Trophoblast cell (in vitro differentiated cells and primary cell): ENCODE measurements around the gene FAM118B.
"Not testable (repeated sequence)": the region's sequence is repeated elsewhere in the genome, so short reads cannot be mapped to it uniquely, and the experiment has no call there.

ENCODE experiments used
- DNase-seq, 2 donors: peaks; one replicate each; pipeline ENCODE4 v3.0.0-alpha.2; 2016
- H2AFZ ChIP-seq: 2 replicates; pipeline ENCODE4 v1.6.1; 2013; ENCODE audit warnings: low read length, moderate library complexity, mild to moderate bottlenecking; ENCODE audit not compliant: insufficient read depth, poor library complexity
- H2AK5ac ChIP-seq: 2 replicates; pipeline ENCODE4 v1.6.1; 2013; ENCODE audit warnings: mild to moderate bottlenecking, low read length
- H2BK120ac ChIP-seq: 2 replicates; pipeline ENCODE4 v1.6.1; 2013; ENCODE audit warnings: low read length, mild to moderate bottlenecking, moderate library complexity; ENCODE audit not compliant: insufficient read depth, poor library complexity
- H2BK12ac ChIP-seq: 2 replicates; pipeline ENCODE4 v1.6.1; 2013; ENCODE audit warnings: mild to moderate bottlenecking, low read length, moderate library complexity
- H2BK5ac ChIP-seq: 2 replicates; pipeline ENCODE4 v1.6.1; 2013; ENCODE audit warnings: low read length, low read depth, moderate library complexity, mild to moderate bottlenecking; ENCODE audit not compliant: poor library complexity
- H3K14ac ChIP-seq: 2 replicates; pipeline ENCODE4 v1.6.1; 2013; ENCODE audit warnings: mild to moderate bottlenecking, low read length
- H3K18ac ChIP-seq: 2 replicates; pipeline ENCODE4 v1.6.1; 2013; ENCODE audit warnings: mild to moderate bottlenecking, low read length
- H3K23ac ChIP-seq: 2 replicates; pipeline ENCODE4 v1.6.1; 2013; ENCODE audit warnings: low read length
- H3K27ac ChIP-seq: 2 replicates; pipeline ENCODE4 v1.5.1; 2013; ENCODE audit warnings: low read depth, mild to moderate bottlenecking, inconsistent platforms, low read length, moderate library complexity
- H3K27me3 ChIP-seq: 2 replicates; pipeline ENCODE4 v1.6.1; 2013; ENCODE audit warnings: inconsistent platforms, mild to moderate bottlenecking, low read length, moderate library complexity; ENCODE audit not compliant: insufficient read depth
- H3K36me3 ChIP-seq, 2 experiments: 1 replicate in 1 of 2; 2 replicates in 1 of 2; pipeline ENCODE4 v1.6.1; 2013; ENCODE audit warnings: low read length in 2 of 2, mild to moderate bottlenecking in 2 of 2, moderate library complexity in 1 of 2; ENCODE audit not compliant: insufficient read depth in 2 of 2, control insufficient read depth in 1 of 2
- H3K4ac ChIP-seq: 2 replicates; pipeline ENCODE4 v1.6.1; 2013; ENCODE audit warnings: low read depth, mild to moderate bottlenecking, low read length, moderate library complexity
- H3K4me1 ChIP-seq, 2 experiments: 1 replicate in 1 of 2; 2 replicates in 1 of 2; pipeline ENCODE4 v1.6.1; 2013; ENCODE audit warnings: low read length in 2 of 2, mild to moderate bottlenecking in 2 of 2, moderate library complexity in 1 of 2; ENCODE audit not compliant: insufficient read depth in 2 of 2, control insufficient read depth in 1 of 2
- H3K4me2 ChIP-seq: 2 replicates; pipeline ENCODE4 v1.6.1; 2013; ENCODE audit warnings: inconsistent platforms, mild to moderate bottlenecking, low read length, moderate library complexity
- H3K4me3 ChIP-seq: 2 replicates; pipeline ENCODE4 v1.5.1; 2013; ENCODE audit warnings: mild to moderate bottlenecking, low read depth, low read length, inconsistent platforms
- H3K79me1 ChIP-seq: one replicate; pipeline ENCODE4 v1.6.1; 2013; ENCODE audit warnings: low read length
- H3K79me2 ChIP-seq: 2 replicates; pipeline ENCODE4 v1.6.1; 2013; ENCODE audit warnings: low read length, mild to moderate bottlenecking; ENCODE audit not compliant: control insufficient read depth, insufficient read depth, poor library complexity
- H3K9ac ChIP-seq: 2 replicates; pipeline ENCODE4 v1.6.1; 2013; ENCODE audit warnings: mild to moderate bottlenecking, low read length
- H3K9me3 ChIP-seq: 2 replicates; pipeline ENCODE4 v1.6.1; 2013; ENCODE audit warnings: low read depth, mild to moderate bottlenecking, control low read depth, inconsistent platforms, low read length; ENCODE audit not compliant: insufficient read depth
- H4K12ac ChIP-seq: 2 replicates; pipeline ENCODE4 v1.6.1; 2013; ENCODE audit warnings: low read depth, mild to moderate bottlenecking, low read length, moderate library complexity
- H4K8ac ChIP-seq: 2 replicates; pipeline ENCODE4 v1.6.1; 2013; ENCODE audit warnings: low read depth, mild to moderate bottlenecking, low read length, moderate library complexity
- H4K91ac ChIP-seq: one replicate; pipeline ENCODE4 v1.6.1; 2013; ENCODE audit warnings: low read depth, mild to moderate bottlenecking, low read length, moderate library complexity
- WGBS: extraction: QIAGEN DNeasy Blood & Tissue Kit; methylation state at CpG from one replicate; pipeline ENCODE4 v1.1.7; 2013; ENCODE audit warnings: missing lambda C conversion rate; ENCODE audit not compliant: insufficient read length, insufficient coverage; ENCODE audit errors: extremely low coverage; 5-methylcytosine and 5-hydroxymethylcytosine counted together

FAM118B gene

GRCh38 chr11:126253265-126253664 is 41.7 kb downstream of the FAM118B start:
- Histone ChIP-seq H3K4me3 (no peak overlapping the region), H3K36me3 (peaks cover 8 to 23% of the 10 kb centered on the region in 2 experiments), H3K9ac (no peak overlapping the region), H3K79me1 (no peaks in the 10 kb centered on the region), H3K27me3 (no peaks in the 10 kb centered on the region), H4K8ac (no peak overlapping the region), H3K4ac (no peak overlapping the region), H4K91ac (no peak overlapping the region), H3K9me3 (no peaks in the 10 kb centered on the region), H3K14ac (no peak overlapping the region), H4K12ac (no peak overlapping the region), H2BK5ac (no peak overlapping the region), H3K79me2 (no peaks in the 10 kb centered on the region), H3K23ac (no peak overlapping the region), H2AK5ac (no peak overlapping the region), H2BK120ac (no peak overlapping the region), H3K4me1 (no peaks in the 10 kb centered on the region), H2AFZ (no peak overlapping the region), H3K4me2 (no peak overlapping the region), H2BK12ac (no peak overlapping the region), H3K18ac (no peak overlapping the region), H3K27ac (no peak overlapping the region)
- peak in 1 of 2 donors; percentile 52 for DNase-seq
- no CpG with 5 or more reads among the region's 4 CpGs for WGBS

- H3K79me2 ChIP-seq = no peaks in the 10 kb centered on the region
- no peak overlapping the region for H4K12ac ChIP-seq
- H3K9ac ChIP-seq = no peak overlapping the region
- no peak for DNase-seq
- H3K14ac ChIP-seq = no peak overlapping the region
- no peaks in the 10 kb centered on the region for H3K9me3 ChIP-seq
- H2BK5ac ChIP-seq = no peak overlapping the region
- H3K4me3 ChIP-seq = no peak overlapping the region
- no peak overlapping the region for H2AFZ ChIP-seq
- no peak overlapping the region for H3K27ac ChIP-seq
- H3K27me3 ChIP-seq = no peaks in the 10 kb centered on the region
- H3K4me2 ChIP-seq = no peak overlapping the region
- no CpG with 5 or more reads among the region's 1 CpG for WGBS
- peaks cover 8 to 23% of the 10 kb centered on the region in 2 experiments for H3K36me3 ChIP-seq
- no peaks in the 10 kb centered on the region for H3K4me1 ChIP-seq
- H4K91ac ChIP-seq = no peak overlapping the region
- H4K8ac ChIP-seq = no peak overlapping the region
- H3K23ac ChIP-seq = no peak overlapping the region
- H2BK120ac ChIP-seq = no peak overlapping the region
- no peaks in the 10 kb centered on the region for H3K79me1 ChIP-seq
- H2AK5ac ChIP-seq = no peak overlapping the region
- H3K18ac ChIP-seq = no peak overlapping the region
- no peak overlapping the region for H3K4ac ChIP-seq
- H2BK12ac ChIP-seq = no peak overlapping the region
Measured at GRCh38 chr11:126254819-126255218, 43.2 kb downstream of the FAM118B start.

- not testable (repeated sequence) for H3K4ac ChIP-seq, H3K23ac ChIP-seq, H4K8ac ChIP-seq, H3K79me2 ChIP-seq, H3K9me3 ChIP-seq, H3K4me3 ChIP-seq, H4K91ac ChIP-seq, H3K27ac ChIP-seq, DNase-seq, H4K12ac ChIP-seq, H3K79me1 ChIP-seq, H3K27me3 ChIP-seq, H2BK12ac ChIP-seq, H2BK5ac ChIP-seq, H2AK5ac ChIP-seq, H3K9ac ChIP-seq, H2AFZ ChIP-seq, H3K4me2 ChIP-seq, H3K14ac ChIP-seq, H2BK120ac ChIP-seq, H3K18ac ChIP-seq, H3K4me1 ChIP-seq
- no CpG with 5 or more reads among the region's 5 CpGs for WGBS
- H3K36me3 ChIP-seq = peaks cover 8 to 23% of the 10 kb centered on the region in 2 experiments
Measured at GRCh38 chr11:126255507-126255906, 43.9 kb downstream of the FAM118B start.

GRCh38 chr11:126256216-126256615 is 44.6 kb downstream of the FAM118B start:
- WGBS = no CpG with 5 or more reads among the region's 4 CpGs
- H3K4me3 ChIP-seq = no peak overlapping the region
- no peak overlapping the region for H3K4ac ChIP-seq
- H2AFZ ChIP-seq = no peak overlapping the region
- no peak overlapping the region for H3K4me2 ChIP-seq
- no peak overlapping the region for H4K91ac ChIP-seq
- H4K8ac ChIP-seq = no peak overlapping the region
- no peaks in the 10 kb centered on the region for H3K79me1 ChIP-seq
- no peak overlapping the region for H3K27ac ChIP-seq
- no peak for DNase-seq
- no peak overlapping the region for H2BK5ac ChIP-seq
- no peak overlapping the region for H3K18ac ChIP-seq
- no peak overlapping the region for H3K9ac ChIP-seq
- no peak overlapping the region for H2AK5ac ChIP-seq
- no peaks in the 10 kb centered on the region for H3K9me3 ChIP-seq
- no peaks in the 10 kb centered on the region for H3K27me3 ChIP-seq
- peaks cover 8 to 27% of the 10 kb centered on the region in 2 experiments for H3K36me3 ChIP-seq
- no peaks in the 10 kb centered on the region for H3K79me2 ChIP-seq
- no peaks in the 10 kb centered on the region for H3K4me1 ChIP-seq
- no peak overlapping the region for H2BK12ac ChIP-seq
- H3K14ac ChIP-seq = no peak overlapping the region
- H2BK120ac ChIP-seq = no peak overlapping the region
- H4K12ac ChIP-seq = no peak overlapping the region
- H3K23ac ChIP-seq = no peak overlapping the region
